Activated naive CD4-positive, alpha-beta T cell (primary cell): ENCODE results near the gene KRTAP4-1.
"Not testable (repeated sequence)": the region's sequence is repeated elsewhere in the genome, so short reads cannot be mapped to it uniquely, and the experiment has no call there.

Source experiments
- DNase-seq, 4 experiments: peaks; one replicate each; lab custom pipeline; 2025; lab: John Stamatoyannopoulos, UW

Gene KRTAP4-1

GRCh38 chr17:41184480-41184961, at the start of gene KRTAP4-1:
TSS of gene KRTAP4-1 (minus strand) at chr17:41184911. CDS start at chr17:41184854, 57 bp downstream.
- DNase-seq = no peak

GRCh38 chr17:41232399-41233105, 47.8 kb upstream of the KRTAP4-1 start, which contains the start of gene KRTAP9-3:
TSS of gene KRTAP9-3 (plus strand) at chr17:41232449. CDS start at chr17:41232502, 53 bp downstream.
- DNase-seq = not testable (repeated sequence)

- no peak for DNase-seq
Measured at GRCh38 chr17:41231731-41232130, 47.0 kb upstream of the KRTAP4-1 start.

GRCh38 chr17:41230094-41230493, 45.4 kb upstream of the KRTAP4-1 start:
- no peak for DNase-seq

GRCh38 chr17:41226598-41227095, 41.9 kb upstream of the KRTAP4-1 start, which contains the start of gene KRTAP9-2:
TSS of gene KRTAP9-2 (plus strand) at chr17:41226648. CDS start at chr17:41226655, 7 bp downstream.
- not testable (repeated sequence) for DNase-seq

- no peak for DNase-seq
Measured at GRCh38 chr17:41226051-41226450, 41.3 kb upstream of the KRTAP4-1 start.

GRCh38 chr17:41223821-41224220, 39.1 kb upstream of the KRTAP4-1 start:
- DNase-seq = no peak

- no peak for DNase-seq
Measured at GRCh38 chr17:41215681-41216080, 31.0 kb upstream of the KRTAP4-1 start.

GRCh38 chr17:41212524-41213169, 27.9 kb upstream of the KRTAP4-1 start:
- no peak for DNase-seq

GRCh38 chr17:41211845-41212466, 27.2 kb upstream of the KRTAP4-1 start:
- DNase-seq = no peak

GRCh38 chr17:41199421-41200078, 14.8 kb upstream of the KRTAP4-1 start:
- DNase-seq = no peak

GRCh38 chr17:41196068-41196467, 11.4 kb upstream of the KRTAP4-1 start:
- no peak for DNase-seq

GRCh38 chr17:41190328-41190727, 5.6 kb upstream of the KRTAP4-1 start:
- no peak for DNase-seq

GRCh38 chr17:41189837-41190318, 5.2 kb upstream of the KRTAP4-1 start, which contains the start of gene KRTAP9-1:
TSS of gene KRTAP9-1 (plus strand) at chr17:41189887. CDS start at chr17:41189887, 0 bp downstream.
- DNase-seq = not testable (repeated sequence)

- DNase-seq = no peak
Measured at GRCh38 chr17:41186872-41187271, 2.2 kb upstream of the KRTAP4-1 start.

- DNase-seq = no peak
Measured at GRCh38 chr17:41185001-41185400, 290 bp upstream of the KRTAP4-1 start.

GRCh38 chr17:41178843-41179616, 5.7 kb downstream of the KRTAP4-1 start:
- no peak for DNase-seq

- DNase-seq = no peak
Measured at GRCh38 chr17:41178341-41178740, 6.4 kb downstream of the KRTAP4-1 start.

GRCh38 chr17:41177727-41178271, 6.9 kb downstream of the KRTAP4-1 start, which contains the start of gene KRTAP4-2:
TSS of gene KRTAP4-2 (minus strand) at chr17:41178221. CDS start at chr17:41178164, 57 bp downstream.
- DNase-seq = no peak

- no peak for DNase-seq
Measured at GRCh38 chr17:41176744-41177387, 7.8 kb downstream of the KRTAP4-1 start.
